Right kidney (tissue), 1 donor: ENCODE results near the gene ARID1B.
A peak's percentile ranks its signal among the peaks of the same experiment; 100 is the strongest.

Experiments
- DNase-seq: peaks from one replicate; pipeline ENCODE4 v3.0.0-alpha.2; 2016

ARID1B gene

DNA sequence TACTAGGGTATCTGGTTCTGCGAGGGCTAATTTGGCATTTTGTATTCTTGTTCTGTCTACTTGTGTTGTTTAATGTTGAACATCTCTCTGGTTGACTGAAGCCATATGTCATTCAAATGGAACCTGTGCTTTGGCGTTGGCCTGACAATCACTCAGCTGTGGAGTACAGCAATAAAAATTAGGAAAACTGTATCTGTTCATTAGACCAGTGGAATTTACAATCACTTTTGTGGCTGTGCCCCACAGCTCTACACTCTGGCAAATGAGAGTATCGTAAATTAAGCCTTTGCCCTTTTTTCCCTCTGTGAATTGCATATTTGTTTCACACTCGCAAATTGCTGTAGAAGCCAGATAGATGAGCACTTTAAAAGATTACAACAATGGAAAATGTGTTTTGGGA is 102.0 kb downstream of the ARID1B start:
- peak; percentile 22 for DNase-seq

- no peak for DNase-seq
Observed at GRCh38 chr6:156879591-156879990, 102.4 kb downstream of the ARID1B start.

DNA sequence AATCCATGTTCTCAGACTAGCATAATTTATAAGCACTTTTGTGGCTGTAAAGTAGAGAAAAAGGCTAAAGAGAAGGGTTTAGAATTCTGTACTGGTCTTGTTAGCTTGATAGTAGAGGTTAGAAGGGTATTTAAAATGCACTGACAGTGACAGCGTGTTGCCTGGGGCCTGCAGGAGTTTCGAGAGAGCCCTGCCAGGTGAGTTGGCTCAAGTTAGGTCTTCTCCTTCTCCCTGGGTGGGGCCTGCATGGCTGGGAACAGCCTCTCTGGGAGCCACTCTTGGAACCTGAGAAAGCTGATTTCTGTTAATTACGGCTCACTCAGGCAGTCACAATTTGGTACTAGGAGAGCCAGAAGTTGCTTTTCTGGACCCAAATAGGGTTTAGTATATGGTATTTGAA is 103.7 kb downstream of the ARID1B start:
- DNase-seq = no peak

DNA sequence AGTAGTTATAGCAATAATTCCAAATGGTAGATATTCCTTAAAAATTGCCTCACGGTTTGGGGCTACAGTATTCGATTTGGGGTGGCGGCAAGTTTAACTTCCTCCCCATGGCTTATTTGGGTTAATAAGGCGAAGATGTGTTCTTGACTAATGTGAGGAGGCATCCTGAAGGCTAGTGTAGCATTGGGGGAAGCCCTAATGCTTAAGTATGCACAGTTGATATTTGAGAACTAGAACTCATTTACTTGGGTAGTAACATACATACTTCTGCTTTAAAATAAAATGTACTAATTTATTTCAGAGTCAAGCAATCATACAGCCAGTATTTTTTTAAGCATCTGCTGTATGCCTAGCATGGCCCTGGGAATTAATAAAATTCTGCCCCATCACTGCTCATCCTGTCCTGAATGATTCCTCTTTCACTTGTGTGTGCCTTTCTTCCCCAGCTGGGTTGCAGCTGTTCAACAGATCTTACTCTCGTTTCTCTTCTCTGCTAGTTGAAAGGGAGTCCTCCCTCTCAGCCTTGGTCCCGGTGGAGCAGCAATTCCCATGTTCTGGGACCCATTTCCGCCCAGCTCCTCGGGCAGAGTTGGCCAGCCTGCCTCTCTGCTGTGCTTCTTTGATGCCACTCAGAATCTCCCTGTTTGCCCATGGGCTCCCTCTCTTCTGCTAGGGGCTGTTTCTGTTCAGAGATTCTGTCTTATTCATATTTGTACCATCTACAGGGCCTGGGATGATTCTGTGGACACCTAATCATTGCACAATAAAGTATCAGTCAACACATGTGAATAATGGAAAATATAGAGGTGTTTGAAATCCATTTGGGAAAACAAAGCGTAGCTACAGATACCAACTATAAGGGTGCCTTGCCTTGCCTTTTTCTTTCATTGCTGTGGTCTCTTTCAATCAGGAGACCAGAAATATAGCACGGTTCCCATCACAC is 104.8 kb downstream of the ARID1B start:
- no peak for DNase-seq

DNA sequence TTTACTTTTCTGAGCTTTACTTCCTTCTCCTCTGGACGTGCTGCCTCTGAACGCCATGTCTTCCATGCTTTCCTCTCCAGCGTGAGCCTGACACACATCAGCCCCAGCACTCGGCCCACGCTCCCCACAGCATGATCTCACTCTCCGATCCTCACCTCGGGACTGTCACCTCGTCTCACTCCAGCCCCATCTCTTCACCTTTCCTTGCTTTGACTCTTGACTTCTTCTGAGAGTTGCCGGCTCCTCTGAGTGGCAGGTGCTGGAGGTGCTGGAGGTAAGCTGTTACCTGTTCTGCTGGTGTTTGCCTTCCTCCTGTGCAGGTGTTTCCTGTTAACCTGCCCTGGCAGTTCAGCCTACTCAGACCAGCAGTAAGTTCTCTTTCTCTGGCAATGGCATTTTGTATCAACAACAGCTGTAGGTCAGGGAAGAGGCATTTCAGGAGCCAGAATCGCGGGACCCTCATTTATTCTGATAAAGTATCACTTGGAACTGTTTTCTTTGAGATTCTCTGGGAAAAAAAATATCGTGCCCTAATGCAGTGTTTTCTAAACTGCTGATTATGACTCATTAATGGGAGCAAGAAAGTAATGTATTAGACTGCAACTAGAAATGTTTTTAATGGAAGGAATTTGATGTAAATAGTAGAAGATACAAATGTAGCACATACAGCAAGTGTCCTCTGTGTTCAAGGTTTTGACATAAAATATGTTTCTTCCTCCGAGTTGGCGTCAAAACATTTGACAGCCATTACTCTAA is 106.5 kb downstream of the ARID1B start:
- no peak for DNase-seq

DNA sequence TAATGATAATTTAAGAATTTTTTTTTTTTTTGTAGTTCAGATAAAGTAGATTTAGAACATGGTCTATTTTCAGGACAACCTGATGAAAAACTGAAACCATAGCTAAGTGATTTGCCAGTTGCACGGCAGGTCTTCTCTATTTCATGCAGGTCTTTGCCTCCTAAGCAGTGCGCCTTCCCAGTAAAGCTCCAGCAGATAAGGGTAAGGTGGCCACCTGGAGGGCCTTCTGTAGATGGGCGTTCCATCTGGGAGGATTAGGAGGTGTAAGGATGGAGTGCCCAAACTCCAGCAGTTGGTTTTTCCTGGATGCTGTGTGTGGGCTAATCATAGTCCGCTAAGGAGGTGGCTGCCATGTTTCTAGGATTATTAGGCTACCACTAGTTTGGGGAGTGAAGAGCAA is 107.1 kb downstream of the ARID1B start:
- DNase-seq = no peak

DNA sequence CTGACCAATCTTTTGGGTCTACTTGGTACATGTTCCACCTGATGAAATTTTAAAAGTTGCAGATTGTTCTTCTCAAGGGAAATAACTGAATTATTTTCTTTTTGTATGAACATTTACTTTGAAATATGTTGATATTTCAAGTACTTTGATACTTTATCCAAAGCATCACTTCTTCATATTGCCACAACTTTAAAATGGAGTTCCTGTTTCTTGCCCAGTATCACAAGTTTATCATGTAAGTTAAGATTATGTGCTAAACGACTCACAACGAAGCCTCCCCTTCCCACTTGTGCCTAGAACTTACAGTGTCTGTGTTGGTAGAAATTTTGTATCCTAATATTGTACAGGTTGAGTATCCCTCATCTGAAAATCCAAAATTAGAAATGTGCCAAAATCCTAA is 108.4 kb downstream of the ARID1B start:
- no peak for DNase-seq

DNA sequence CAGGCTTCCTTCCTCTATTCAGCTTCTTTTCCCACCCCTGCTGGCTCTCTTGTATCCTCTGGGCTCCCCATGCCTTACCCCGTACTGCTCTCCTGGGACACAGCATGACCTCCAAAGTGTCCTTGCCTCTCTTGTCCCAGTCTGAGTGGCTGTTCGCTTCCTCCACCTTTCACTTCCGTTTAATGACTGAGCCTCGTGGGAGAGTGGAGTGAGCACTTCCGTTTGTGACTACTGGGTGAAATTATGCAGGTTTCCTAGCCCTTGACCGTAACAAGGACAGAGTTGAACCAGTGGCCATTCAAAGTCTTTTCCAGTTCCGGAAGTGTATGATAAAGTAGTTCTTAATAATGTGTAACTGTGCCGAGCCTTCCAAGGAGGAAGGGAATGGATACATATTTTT is 109.2 kb downstream of the ARID1B start:
- no peak for DNase-seq

DNA sequence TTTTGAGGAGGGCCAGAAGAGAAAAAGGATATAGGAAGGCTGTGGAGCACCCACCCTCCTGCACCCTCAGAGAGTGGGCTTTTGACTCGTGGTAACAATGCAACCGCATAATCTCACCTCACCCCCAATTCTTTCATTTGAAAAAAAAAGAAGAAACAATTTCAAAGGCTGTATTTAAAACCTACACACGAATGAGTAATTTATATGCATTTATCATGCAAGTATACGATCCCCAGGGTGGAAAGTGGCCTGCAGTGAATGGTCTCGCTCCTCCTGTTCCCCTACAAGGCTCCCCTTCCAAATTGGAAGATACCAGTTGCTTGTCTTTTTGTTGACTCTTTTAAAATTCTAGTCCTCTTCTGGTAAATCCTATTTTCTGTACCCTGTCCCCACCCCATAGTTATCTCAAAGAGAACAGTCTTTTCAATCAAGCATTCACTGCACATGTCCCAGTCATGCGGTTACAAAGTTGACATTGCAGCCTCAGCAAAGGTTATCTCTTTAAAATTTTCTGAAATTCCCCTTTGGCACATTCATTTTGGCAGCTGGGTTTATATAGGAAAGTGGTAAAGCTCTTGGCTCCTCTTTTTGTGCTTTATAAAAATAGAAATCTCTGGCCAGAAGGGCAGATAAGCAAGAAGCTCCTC is 110.6 kb downstream of the ARID1B start:
- DNase-seq = no peak

GRCh38 chr6:156889469-156889868 is 112.3 kb downstream of the ARID1B start:
- DNase-seq = no peak

DNA sequence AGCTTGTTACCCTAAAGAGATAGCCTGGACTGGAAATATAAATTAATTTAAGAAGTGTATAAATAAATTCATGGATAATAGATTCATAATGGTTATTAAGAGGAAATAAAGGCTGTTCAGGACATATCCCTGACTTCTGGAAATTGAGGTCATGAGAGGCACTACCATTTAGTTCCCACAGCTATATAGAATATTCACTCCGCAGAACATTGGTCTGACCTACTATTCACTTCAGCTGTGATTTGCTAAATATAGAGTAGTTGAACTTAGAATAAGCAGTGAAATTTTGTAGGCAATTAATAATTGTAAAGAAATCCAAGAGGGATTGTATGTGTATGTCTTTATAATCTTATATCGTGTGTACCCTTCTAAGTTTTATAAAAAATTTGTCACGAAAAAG is 112.8 kb downstream of the ARID1B start:
- DNase-seq = no peak

GRCh38 chr6:156890627-156891314 is 113.6 kb downstream of the ARID1B start:
- no peak for DNase-seq

GRCh38 chr6:156897907-156898531 is 120.8 kb downstream of the ARID1B start:
- no peak for DNase-seq

GRCh38 chr6:156899071-156899470 is 121.9 kb downstream of the ARID1B start:
- no peak for DNase-seq

- DNase-seq = no peak
Observed at GRCh38 chr6:156899532-156900135, 122.5 kb downstream of the ARID1B start.

DNA sequence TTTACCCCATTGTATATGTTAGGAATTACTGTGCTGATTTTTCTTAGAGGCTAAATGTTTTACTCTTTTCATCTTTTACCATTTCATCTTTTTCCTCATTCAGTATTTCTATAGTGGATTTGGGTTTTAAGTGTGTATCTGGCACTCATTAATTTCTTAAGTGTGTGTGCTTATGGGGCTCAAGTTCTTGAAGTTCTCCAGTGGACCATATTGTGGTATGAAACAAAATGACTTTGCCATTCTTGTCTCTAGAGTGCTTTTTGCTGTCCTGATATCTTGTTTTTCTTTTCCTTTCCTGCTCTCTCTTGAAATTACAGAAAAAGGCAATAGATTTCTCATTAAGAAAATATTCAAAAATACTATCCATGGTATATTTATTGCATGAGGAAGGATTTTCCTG is 123.1 kb downstream of the ARID1B start:
- DNase-seq = no peak

DNA sequence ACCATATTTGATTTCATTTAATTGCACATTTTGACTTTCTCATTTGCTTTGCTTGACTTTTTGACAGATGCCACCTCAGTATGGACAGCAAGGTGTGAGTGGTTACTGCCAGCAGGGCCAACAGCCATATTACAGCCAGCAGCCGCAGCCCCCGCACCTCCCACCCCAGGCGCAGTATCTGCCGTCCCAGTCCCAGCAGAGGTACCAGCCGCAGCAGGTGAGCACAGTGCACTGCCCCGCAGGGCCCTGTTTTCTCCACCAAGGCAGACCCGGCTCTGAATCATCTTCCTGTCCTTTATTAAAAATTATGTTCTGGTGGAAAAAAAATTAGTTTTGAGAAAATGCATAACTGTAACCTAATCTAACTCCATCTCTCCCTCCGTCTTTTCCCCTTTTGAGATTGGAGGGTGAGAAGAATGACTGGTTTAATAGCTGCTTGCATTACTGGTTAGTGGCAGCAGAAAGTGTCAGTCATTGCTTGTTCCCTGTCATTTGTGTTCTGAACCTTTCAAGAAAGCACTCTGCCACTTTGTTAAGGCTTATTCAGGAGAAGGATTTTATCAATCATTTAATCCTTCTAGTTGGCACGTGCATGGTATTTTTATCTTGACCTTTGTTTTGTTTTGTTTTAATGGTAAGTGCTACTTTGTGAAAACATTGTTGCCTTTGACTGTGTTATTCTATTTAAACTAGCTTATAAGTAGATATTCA is 124.3 kb downstream of the ARID1B start:
- no peak for DNase-seq

DNA sequence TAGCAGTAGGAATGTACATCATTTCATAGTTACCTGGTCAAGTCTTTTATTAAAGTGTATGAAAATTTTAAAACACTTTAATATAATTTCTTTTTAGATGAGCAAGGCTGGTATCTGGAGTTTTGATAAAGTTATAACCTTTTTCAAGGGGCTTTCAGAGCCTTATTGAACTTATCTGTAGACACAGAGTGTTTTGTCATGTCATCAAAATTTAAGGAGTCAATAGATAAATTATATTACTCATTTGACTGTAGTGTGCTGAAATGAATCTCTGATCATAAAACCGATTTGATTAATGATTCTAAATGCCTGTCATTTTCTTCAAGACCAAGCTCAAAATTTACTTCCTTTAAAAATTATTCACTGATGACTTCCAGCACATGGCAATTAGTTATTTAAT is 125.6 kb downstream of the ARID1B start:
- DNase-seq = no peak

DNA sequence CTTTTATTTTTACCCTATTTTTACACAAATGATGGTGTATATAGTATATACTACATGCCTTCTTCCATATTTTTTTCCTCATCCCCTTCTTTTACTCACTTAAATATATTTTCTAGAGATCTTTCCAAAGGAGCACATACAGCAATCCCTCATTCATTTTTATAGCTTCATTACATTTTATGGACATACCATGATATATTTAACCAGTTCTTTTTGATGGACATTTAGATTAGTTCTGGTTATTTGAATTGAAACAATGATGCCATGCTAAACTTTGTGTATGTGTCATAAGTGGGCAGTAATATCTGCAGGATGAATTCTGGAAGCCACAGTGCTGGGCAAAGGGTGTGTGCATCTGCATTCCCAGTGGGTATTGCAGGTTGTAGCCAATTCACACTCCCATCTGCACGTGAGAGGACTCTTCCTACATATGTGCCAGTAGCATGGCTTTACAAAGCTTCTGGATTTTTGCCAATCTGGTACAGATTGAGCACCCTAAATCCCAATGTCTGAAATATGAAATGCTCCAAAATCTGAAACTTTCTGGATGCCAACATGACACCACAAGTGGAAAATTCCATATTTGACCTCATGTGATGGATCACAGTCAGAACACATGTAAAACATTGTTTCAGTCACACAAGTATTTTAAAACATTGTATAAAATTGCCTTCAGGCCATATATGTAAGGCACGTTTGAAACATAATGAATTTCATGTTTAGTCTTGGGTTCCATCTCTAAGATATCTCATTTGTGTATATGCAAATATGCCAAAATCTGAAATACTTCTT is 127.2 kb downstream of the ARID1B start:
- DNase-seq = no peak

DNA sequence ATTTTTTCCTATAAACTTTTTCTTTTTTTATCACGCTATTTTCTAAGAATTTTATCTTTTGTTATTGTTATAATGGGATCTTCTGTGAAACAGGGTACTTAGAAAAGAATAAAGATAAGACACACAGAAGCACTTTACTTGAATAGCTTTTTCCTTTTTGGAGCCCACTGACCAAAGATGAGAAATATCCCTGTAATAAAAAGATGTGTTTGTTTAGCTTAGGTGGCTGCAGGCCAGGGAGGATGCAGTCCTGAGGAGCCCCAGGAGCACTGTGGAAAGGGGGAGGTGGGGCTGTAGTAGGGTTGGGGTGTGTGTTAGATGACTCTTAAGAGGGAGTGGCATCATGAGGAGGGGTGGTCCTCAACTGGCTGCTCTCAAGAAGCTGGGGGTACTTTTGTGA is 128.6 kb downstream of the ARID1B start:
- DNase-seq = no peak
